Measurements from ENCODE around the gene SYCP2.

GRCh38 chr20:59908855-59909254 lies 24.6 kb downstream of the SYCP2 start:
- TF ChIP-seq EZH2 (IDR thresholded peaks at IDR 0.05; ENCODE audit: low read length, unreplicated experiment) (no peak), CTCF (conservative IDR thresholded peaks at IDR 0.05; ENCODE audit: low read depth, low read length) (no peak)

All from PC-3 (cell line).